Stimulated activated naive CD8-positive, alpha-beta T cell treated with anti-CD3 and anti-CD28 coated beads, Interleukin-15, Interleukin-2, amounts not matched to agents 100 U/mL and 50 U/mL, for 24 hours (primary cell): ENCODE measurements around the gene INPP5A.
"Not testable (repeated sequence)": the region's sequence is repeated elsewhere in the genome, so short reads cannot be mapped to it uniquely, and the experiment has no call there.

Experiments
- ATAC-seq: fragments of 150-1000 bp; cut with Tn5 transposase; one replicate; pipeline ENCODE4 v1.10.0; 2021
- DNase-seq: peaks from one replicate; pipeline ENCODE4 v3.0.0; 2021

INPP5A gene

GRCh38 chr10:132690821-132691610 lies 153.4 kb downstream of the INPP5A start:
- no peak for ATAC-seq

GRCh38 chr10:132691711-132692153 lies 154.1 kb downstream of the INPP5A start:
- ATAC-seq = no peak
- DNase-seq = no peak

More at GRCh38 chr10:132690821-132691610, 153.4 kb downstream of the INPP5A start:
- no peak for DNase-seq

GRCh38 chr10:132692311-132692710 lies 154.7 kb downstream of the INPP5A start:
- DNase-seq = no peak

GRCh38 chr10:132693676-132694075 lies 156.1 kb downstream of the INPP5A start:
- DNase-seq = no peak
- no peak for ATAC-seq

More at GRCh38 chr10:132692311-132692710, 154.7 kb downstream of the INPP5A start:
- ATAC-seq = no peak

GRCh38 chr10:132696204-132696603 lies 158.6 kb downstream of the INPP5A start:
- ATAC-seq (peak; percentile 23), DNase-seq (no peak)

GRCh38 chr10:132696728-132697577 lies 159.4 kb downstream of the INPP5A start:
- no peak for ATAC-seq
- DNase-seq = no peak

- no peak for ATAC-seq
- no peak for DNase-seq
These were observed 160.1 kb downstream of the INPP5A start for GRCh38 chr10:132697578-132698200.

GRCh38 chr10:132698211-132698751 lies 160.7 kb downstream of the INPP5A start:
- ATAC-seq (no peak), DNase-seq (no peak)

- DNase-seq = no peak
- ATAC-seq = no peak
These were observed 161.3 kb downstream of the INPP5A start for GRCh38 chr10:132698761-132699391.

GRCh38 chr10:132699411-132700155 lies 162.0 kb downstream of the INPP5A start:
- no peak for DNase-seq
- no peak for ATAC-seq

- DNase-seq (no peak), ATAC-seq (no peak)
These were observed 162.8 kb downstream of the INPP5A start for GRCh38 chr10:132700156-132701098.

GRCh38 chr10:132701099-132701845 lies 163.7 kb downstream of the INPP5A start:
- no peak for ATAC-seq
- no peak for DNase-seq

- ATAC-seq (no peak), DNase-seq (no peak)
These were observed 164.2 kb downstream of the INPP5A start for GRCh38 chr10:132701846-132702190.

- no peak for ATAC-seq
- no peak for DNase-seq
These were observed 165.2 kb downstream of the INPP5A start for GRCh38 chr10:132702601-132703418.

- no peak for ATAC-seq
- DNase-seq = no peak
These were observed 165.9 kb downstream of the INPP5A start for GRCh38 chr10:132703419-132704007.

- DNase-seq (no peak), ATAC-seq (no peak)
These were observed 166.6 kb downstream of the INPP5A start for GRCh38 chr10:132704008-132704814.

GRCh38 chr10:132704815-132705064 lies 167.2 kb downstream of the INPP5A start:
- not testable (repeated sequence) for DNase-seq, ATAC-seq
